Measurements from ENCODE around the gene CPNE6.

The CPNE6 gene

GRCh38 chr14:24057271-24057670 lies 14.1 kb upstream of the CPNE6 start:
- in situ Hi-C loops (cut with HindIII; ENCODE audit: low sequenced_read_pairs) = no loop called here
- DNase-seq (ENCODE audit: low read depth) = no peak
- no peak overlapping the region for H3K4me3 ChIP-seq (ENCODE audit: low read depth, low read length)
- TF ChIP-seq, protein P1, sequence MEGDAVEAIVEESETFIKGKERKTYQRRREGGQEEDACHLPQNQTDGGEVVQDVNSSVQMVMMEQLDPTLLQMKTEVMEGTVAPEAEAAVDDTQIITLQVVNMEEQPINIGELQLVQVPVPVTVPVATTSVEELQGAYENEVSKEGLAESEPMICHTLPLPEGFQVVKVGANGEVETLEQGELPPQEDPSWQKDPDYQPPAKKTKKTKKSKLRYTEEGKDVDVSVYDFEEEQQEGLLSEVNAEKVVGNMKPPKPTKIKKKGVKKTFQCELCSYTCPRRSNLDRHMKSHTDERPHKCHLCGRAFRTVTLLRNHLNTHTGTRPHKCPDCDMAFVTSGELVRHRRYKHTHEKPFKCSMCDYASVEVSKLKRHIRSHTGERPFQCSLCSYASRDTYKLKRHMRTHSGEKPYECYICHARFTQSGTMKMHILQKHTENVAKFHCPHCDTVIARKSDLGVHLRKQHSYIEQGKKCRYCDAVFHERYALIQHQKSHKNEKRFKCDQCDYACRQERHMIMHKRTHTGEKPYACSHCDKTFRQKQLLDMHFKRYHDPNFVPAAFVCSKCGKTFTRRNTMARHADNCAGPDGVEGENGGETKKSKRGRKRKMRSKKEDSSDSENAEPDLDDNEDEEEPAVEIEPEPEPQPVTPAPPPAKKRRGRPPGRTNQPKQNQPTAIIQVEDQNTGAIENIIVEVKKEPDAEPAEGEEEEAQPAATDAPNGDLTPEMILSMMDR (IDR thresholded peaks at IDR 0.05; ENCODE audit: low read depth, low read length, missing control alignments) = no peak

GRCh38 chr14:24057867-24058259 lies 13.5 kb upstream of the CPNE6 start:
- no peak overlapping the region for H3K4me3 ChIP-seq (ENCODE audit: low read depth, low read length)
- TF ChIP-seq, protein P1 (IDR thresholded peaks at IDR 0.05; ENCODE audit: low read depth, low read length, missing control alignments) = no peak
- no peak for DNase-seq (ENCODE audit: low read depth)
- in situ Hi-C loops (cut with HindIII; ENCODE audit: low sequenced_read_pairs) = no loop called here

GRCh38 chr14:24058260-24058950 lies 13.0 kb upstream of the CPNE6 start:
- in situ Hi-C loops (cut with HindIII; ENCODE audit: low sequenced_read_pairs) = no loop called here
- peak; percentile 66 for DNase-seq (ENCODE audit: low read depth)
- no peak overlapping the region for H3K4me3 ChIP-seq (ENCODE audit: low read depth, low read length)
- TF ChIP-seq, protein P1 (IDR thresholded peaks at IDR 0.05; ENCODE audit: low read depth, low read length, missing control alignments) = peak; percentile 92

DNA sequence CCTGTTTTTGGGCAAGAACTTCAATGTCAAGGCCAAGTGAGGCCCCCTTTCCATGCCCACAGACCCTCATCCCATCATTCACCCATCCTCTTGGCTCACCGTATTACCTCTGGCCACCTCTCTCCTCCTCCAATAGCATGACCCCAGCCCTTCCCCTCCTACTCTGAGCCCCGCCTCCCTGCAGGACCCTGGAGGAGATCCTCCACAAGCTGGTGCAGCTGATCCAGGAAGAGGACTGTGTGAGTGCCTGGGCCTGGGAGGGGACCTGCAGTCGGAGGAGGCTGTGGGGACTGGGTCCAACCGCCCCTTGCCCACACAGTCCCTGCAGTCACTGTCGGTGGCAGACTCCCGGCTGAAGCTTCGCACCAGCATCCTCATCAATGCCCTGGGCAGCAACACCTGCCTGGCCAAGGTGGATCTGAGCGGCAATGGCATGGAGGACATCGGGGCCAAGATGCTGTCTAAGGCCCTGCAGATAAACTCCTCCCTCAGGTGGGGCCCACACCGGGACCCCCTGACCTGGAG lies 12.3 kb upstream of the CPNE6 start:
- H3K4me3 ChIP-seq (ENCODE audit: low read depth, low read length) = no peak overlapping the region
- in situ Hi-C loops (cut with HindIII; ENCODE audit: low sequenced_read_pairs) = no loop called here
- no peak for DNase-seq (ENCODE audit: low read depth)

GRCh38 chr14:24059841-24060388 lies 11.4 kb upstream of the CPNE6 start:
- no peak for DNase-seq (ENCODE audit: low read depth)
- in situ Hi-C loops (cut with HindIII; ENCODE audit: low sequenced_read_pairs) = no loop called here
- no peak overlapping the region for H3K4me3 ChIP-seq (ENCODE audit: low read depth, low read length)
- TF ChIP-seq, protein P1 (IDR thresholded peaks at IDR 0.05; ENCODE audit: low read depth, low read length, missing control alignments) = no peak

More for the DNA sequence above, 12.3 kb upstream of the CPNE6 start:
- TF ChIP-seq, protein P1 (IDR thresholded peaks at IDR 0.05; ENCODE audit: low read depth, low read length, missing control alignments) = no peak

DNA sequence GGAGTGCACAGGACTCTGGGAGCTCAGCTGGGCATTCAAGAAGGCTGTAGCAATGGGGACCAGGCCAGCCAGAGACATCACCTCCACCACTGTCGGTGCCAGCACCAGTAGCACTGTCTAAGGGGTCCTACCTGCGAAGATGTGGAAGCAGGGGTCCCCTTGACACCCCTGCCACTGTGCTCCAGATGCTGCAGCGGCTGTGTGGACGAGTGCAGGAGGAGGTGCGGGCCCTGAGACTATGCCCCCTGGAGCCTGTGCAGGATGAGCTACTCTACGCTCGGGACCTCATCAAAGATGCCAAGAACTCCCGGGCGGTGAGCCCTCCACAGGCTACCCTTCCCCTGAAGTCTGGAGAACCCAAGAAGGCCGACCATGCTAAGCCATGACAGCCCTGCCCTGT lies 10.9 kb upstream of the CPNE6 start:
- H3K4me3 ChIP-seq (ENCODE audit: low read depth, low read length) = no peak overlapping the region
- no peak for DNase-seq (ENCODE audit: low read depth)
- TF ChIP-seq, protein P1 (IDR thresholded peaks at IDR 0.05; ENCODE audit: low read depth, low read length, missing control alignments) = no peak
- in situ Hi-C loops (cut with HindIII; ENCODE audit: low sequenced_read_pairs) = no loop called here

All from astrocyte of the cerebellum (primary cell).